Activated T-helper 2 cell treated with anti-CD3 and anti-CD28 coated beads, Interferon-gamma antibody, Interleukin-2, Interleukin-4, amounts not matched to agents 10 μg/mL and 5 μg/mL and 100 μg/mL, durations not matched to agents 14 hours and 24 hours and 36 hours (primary cell): ENCODE results near the gene FYB2. TPM values are rescaled to one million over a fixed set of nuclear protein-coding genes. Genes with fewer than 3 reads are reported as not detected.

Source experiments
- DNase-seq: peaks from one replicate; pipeline ENCODE4 v3.0.0; 2021; ENCODE audit warnings: low spot score
- H3K27ac Mint-ChIP-seq: one replicate; pipeline ENCODE4 v1.8.0; 2021; ENCODE audit warnings: mixed read lengths
- H3K27me3 Mint-ChIP-seq: one replicate; pipeline ENCODE4 v1.8.0; 2021; ENCODE audit warnings: low read depth, mixed read lengths
- H3K36me3 Mint-ChIP-seq: one replicate; pipeline ENCODE4 v1.8.0; 2021; ENCODE audit warnings: low read depth, mixed read lengths
- H3K4me1 Mint-ChIP-seq: one replicate; pipeline ENCODE4 v1.8.0; 2021; ENCODE audit warnings: low read depth, mixed read lengths
- H3K4me3 Mint-ChIP-seq: one replicate; pipeline ENCODE4 v1.8.0; 2021; ENCODE audit warnings: low read depth, mild to moderate bottlenecking, moderate library complexity, mixed read lengths
- H3K9me3 Mint-ChIP-seq: one replicate; pipeline ENCODE4 v1.8.0; 2021; ENCODE audit warnings: mixed read lengths
- intact Hi-C: fragments of 100-400 bp; cut with micrococcal nuclease; formaldehyde crosslinking; loops from one replicate; pipeline ENCODE4 v1.15.1; 2023
- total RNA-seq: library from RNA; stranded (reverse); gene quantifications from 2 replicates; pipeline ENCODE4 v1.2.3, GENCODE V29; 2022

Gene FYB2
- total RNA-seq, 1 donor from 2014 or later = not detected

DNA sequence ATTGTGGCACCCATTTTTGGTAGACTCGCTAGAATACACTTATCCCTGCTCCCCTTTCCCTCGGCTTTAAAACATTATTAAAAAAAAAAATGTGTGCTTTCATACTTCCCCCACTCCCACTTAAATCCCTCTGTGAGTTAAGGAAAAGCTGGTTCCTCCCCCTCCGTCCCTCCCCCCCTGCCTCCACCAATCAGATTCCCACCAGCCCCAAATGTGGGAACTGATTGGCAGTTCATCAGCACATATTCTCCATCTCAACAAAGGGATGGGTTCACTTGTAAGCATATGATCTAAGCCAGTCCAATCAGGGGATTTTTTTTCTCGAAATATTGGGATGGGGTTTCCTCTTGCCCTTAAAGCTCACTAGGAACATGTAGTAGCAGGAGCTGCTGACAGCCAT, 10.8 kb upstream of the FYB2 start:
- H3K9me3 Mint-ChIP-seq = no peaks in the 10 kb centered on the region
- no peaks in the 10 kb centered on the region for H3K27me3 Mint-ChIP-seq
- no peak overlapping the region for H3K27ac Mint-ChIP-seq
- no peak for DNase-seq
- intact Hi-C loops = loop anchor here (2.0 to 5.0 kb wide), 2 partner anchors 1217 to 1717 kb away; partner anchors contain the start of gene OMA1
- H3K4me1 Mint-ChIP-seq = no peaks in the 10 kb centered on the region
- no peak overlapping the region for H3K4me3 Mint-ChIP-seq
- no peaks in the 10 kb centered on the region for H3K36me3 Mint-ChIP-seq

DNA sequence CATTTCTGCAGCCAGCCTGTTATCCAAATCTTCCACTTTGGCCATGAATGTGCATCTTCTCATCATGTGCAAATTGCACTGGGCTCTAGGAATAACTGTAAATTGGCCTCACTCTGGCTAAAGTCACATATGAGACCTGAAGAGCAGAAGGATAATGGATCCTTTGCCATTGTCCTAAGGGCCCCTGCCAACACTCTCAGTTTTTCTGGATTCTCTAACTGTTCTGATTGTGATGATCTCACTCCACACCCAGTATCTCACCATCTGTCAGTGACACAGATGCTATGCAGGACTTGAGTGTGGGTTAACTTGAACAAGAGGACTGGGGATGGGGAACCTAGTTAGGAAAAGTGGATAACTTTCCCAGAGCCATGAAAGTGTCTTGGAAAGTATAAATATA, 8.5 kb upstream of the FYB2 start:
- Mint-ChIP-seq H3K27ac (no peak overlapping the region), H3K36me3 (no peaks in the 10 kb centered on the region), H3K9me3 (no peaks in the 10 kb centered on the region), H3K4me3 (no peak overlapping the region), H3K4me1 (no peaks in the 10 kb centered on the region), H3K27me3 (no peaks in the 10 kb centered on the region)
- intact Hi-C loops = no loop called here
- DNase-seq = no peak

DNA sequence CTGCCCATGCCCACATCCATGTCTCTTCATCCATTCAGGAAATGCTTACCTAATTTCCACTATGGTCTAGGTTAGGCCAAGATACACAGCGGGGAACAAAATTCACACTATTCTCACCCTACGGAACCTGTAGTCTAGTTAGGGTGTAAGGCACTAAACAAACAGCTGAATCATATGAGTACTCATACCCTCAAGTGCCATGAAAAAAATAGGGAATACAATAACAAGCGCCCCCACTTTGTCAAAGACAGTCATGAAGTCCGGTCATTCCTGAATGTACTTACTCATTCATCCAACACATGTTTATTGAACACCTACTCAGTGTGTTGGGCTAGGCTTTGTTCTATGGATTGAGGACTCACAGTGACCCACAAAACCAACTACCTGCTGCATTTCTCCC, 6.2 kb upstream of the FYB2 start:
- Mint-ChIP-seq H3K9me3 (no peaks in the 10 kb centered on the region), H3K4me1 (no peaks in the 10 kb centered on the region), H3K4me3 (no peak overlapping the region), H3K36me3 (no peaks in the 10 kb centered on the region), H3K27ac (no peak overlapping the region), H3K27me3 (no peaks in the 10 kb centered on the region)
- intact Hi-C loops = no loop called here
- no peak for DNase-seq

DNA sequence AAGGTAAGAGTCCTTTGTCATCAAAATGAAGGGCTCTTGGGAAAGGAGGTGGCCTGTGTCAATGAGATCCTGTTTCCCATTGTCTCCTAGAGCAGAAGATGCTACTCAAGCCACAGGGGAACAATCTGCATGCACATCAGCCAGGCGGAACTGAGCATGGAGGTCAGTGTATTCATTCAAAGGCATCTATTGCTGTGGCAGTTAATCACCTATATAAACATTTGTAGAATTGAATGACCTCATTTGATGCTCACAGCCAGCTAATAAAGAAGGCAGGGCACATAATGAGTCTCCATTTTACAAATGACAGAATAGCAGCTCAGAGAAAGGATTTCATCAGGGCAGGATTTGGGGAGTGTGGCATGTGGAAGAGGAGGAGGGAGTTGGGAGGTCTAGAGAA, 5.7 kb upstream of the FYB2 start:
- Mint-ChIP-seq H3K27me3 (no peaks in the 10 kb centered on the region), H3K9me3 (no peaks in the 10 kb centered on the region), H3K4me1 (no peaks in the 10 kb centered on the region), H3K36me3 (no peaks in the 10 kb centered on the region), H3K27ac (no peak overlapping the region), H3K4me3 (no peak overlapping the region)
- no peak for DNase-seq
- intact Hi-C loops = no loop called here

GRCh38 chr1:56824271-56824670, 5.1 kb upstream of the FYB2 start:
- no peaks in the 10 kb centered on the region for H3K27me3 Mint-ChIP-seq
- no peaks in the 10 kb centered on the region for H3K9me3 Mint-ChIP-seq
- no peak overlapping the region for H3K4me3 Mint-ChIP-seq
- H3K36me3 Mint-ChIP-seq = no peaks in the 10 kb centered on the region
- intact Hi-C loops = no loop called here
- H3K27ac Mint-ChIP-seq = no peak overlapping the region
- no peak for DNase-seq
- no peaks in the 10 kb centered on the region for H3K4me1 Mint-ChIP-seq

DNA sequence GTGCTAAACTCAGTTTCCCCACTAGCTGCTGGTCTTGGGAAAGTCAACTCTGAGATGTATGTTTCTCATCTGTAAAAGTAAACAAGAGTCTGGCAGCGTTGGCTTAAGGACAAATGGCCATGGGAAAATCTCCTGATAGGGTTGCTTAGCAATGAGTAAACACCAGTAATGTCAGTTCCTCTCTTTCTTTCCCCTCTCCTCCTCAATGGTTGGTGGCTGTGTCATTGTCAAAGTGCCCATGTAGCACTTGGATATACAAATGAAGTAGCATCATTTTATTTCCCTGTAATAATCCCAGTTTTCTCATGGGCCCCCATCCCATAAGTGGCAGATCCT, 2.2 kb upstream of the FYB2 start:
- H3K4me3 Mint-ChIP-seq = no peak overlapping the region
- H3K9me3 Mint-ChIP-seq = no peaks in the 10 kb centered on the region
- H3K27me3 Mint-ChIP-seq = no peaks in the 10 kb centered on the region
- no peak overlapping the region for H3K27ac Mint-ChIP-seq
- intact Hi-C loops = no loop called here
- H3K4me1 Mint-ChIP-seq = no peaks in the 10 kb centered on the region
- DNase-seq = no peak
- no peaks in the 10 kb centered on the region for H3K36me3 Mint-ChIP-seq

DNA sequence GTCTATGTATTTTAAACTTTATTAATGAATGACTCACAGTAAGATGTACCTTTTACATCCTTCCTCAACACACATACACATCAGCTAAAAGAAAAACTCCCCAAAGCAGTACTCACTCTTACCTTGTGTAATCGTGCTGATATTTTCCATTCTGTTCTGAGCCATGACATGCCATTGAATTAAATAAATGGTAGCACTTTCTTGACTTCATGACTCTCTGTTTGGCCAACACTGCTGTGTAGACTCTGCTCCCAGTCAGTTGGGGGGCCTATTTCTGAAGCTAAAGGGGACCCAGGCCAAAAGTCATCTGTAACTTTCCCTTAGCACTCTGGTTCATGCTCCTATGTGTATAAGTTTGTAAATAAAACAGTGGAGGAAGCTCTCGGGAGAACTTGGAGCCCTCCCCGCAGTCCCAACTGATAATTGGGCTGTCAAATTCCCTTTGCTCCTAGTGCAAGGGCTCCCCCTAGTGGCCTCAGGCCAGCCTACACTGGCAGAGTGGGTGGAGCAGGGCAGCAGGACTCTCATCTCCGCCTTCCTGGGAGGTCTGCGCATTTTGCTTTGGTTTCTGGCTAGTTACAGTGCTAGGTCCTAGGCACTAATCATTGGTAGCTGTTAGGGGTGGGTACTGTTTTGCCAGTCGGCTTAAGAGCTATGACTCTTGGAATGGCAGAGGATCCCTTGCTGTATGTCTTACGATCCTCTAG, 1.7 kb upstream of the FYB2 start:
- Mint-ChIP-seq H3K9me3 (no peaks in the 10 kb centered on the region), H3K27ac (no peak overlapping the region), H3K4me3 (no peak overlapping the region), H3K4me1 (no peaks in the 10 kb centered on the region), H3K27me3 (no peaks in the 10 kb centered on the region), H3K36me3 (no peaks in the 10 kb centered on the region)
- peak; percentile 50 for DNase-seq
- intact Hi-C loops = no loop called here

GRCh38 chr1:56817716-56818463, 1.3 kb downstream of the FYB2 start:
- Mint-ChIP-seq H3K27me3 (peaks cover 2% of the 10 kb centered on the region), H3K9me3 (no peaks in the 10 kb centered on the region), H3K4me3 (no peak overlapping the region), H3K36me3 (no peaks in the 10 kb centered on the region), H3K27ac (no peak overlapping the region), H3K4me1 (no peaks in the 10 kb centered on the region)
- DNase-seq = no peak
- intact Hi-C loops = no loop called here

- Mint-ChIP-seq H3K36me3 (no peaks in the 10 kb centered on the region), H3K4me3 (no peak overlapping the region), H3K27ac (no peak overlapping the region), H3K27me3 (peaks cover 3% of the 10 kb centered on the region), H3K4me1 (no peaks in the 10 kb centered on the region), H3K9me3 (no peaks in the 10 kb centered on the region)
- intact Hi-C loops = no loop called here
- no peak for DNase-seq
Measured at GRCh38 chr1:56816909-56817308, 2.3 kb downstream of the FYB2 start.

DNA sequence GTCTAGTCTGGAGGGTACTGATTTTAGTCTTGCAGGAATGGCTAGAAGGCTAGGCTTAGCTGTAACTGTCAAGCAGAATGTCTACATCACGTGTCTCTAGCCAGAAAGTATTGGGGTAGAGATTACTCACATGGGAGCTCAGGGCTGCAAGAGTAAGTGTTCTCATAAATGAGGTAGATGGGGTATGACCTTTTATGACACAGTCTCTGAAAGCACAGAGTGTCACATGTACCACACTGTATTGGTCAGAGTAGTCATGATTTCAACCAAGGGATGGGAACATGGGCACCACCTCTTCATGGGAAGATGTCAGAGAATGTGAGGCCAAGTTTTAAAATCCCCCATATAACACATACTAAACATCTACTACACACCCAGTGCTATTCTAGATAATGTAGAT, 2.9 kb downstream of the FYB2 start:
- no peaks in the 10 kb centered on the region for H3K9me3 Mint-ChIP-seq
- H3K36me3 Mint-ChIP-seq = no peaks in the 10 kb centered on the region
- peaks cover 3% of the 10 kb centered on the region for H3K27me3 Mint-ChIP-seq
- no peaks in the 10 kb centered on the region for H3K4me1 Mint-ChIP-seq
- no peak for DNase-seq
- intact Hi-C loops = no loop called here
- H3K4me3 Mint-ChIP-seq = no peak overlapping the region
- no peak overlapping the region for H3K27ac Mint-ChIP-seq

- no peak for DNase-seq
- Mint-ChIP-seq H3K9me3 (no peaks in the 10 kb centered on the region), H3K27ac (no peak overlapping the region), H3K36me3 (no peaks in the 10 kb centered on the region), H3K27me3 (peaks cover 3% of the 10 kb centered on the region), H3K4me3 (no peak overlapping the region), H3K4me1 (no peaks in the 10 kb centered on the region)
- intact Hi-C loops = no loop called here
Measured at GRCh38 chr1:56814205-56814604, 5.0 kb downstream of the FYB2 start.

GRCh38 chr1:56811331-56811730, 7.9 kb downstream of the FYB2 start:
- Mint-ChIP-seq H3K4me3 (no peak overlapping the region), H3K36me3 (no peaks in the 10 kb centered on the region), H3K9me3 (no peaks in the 10 kb centered on the region), H3K4me1 (no peaks in the 10 kb centered on the region), H3K27ac (no peak overlapping the region), H3K27me3 (peaks cover 5% of the 10 kb centered on the region)
- no peak for DNase-seq
- intact Hi-C loops = no loop called here

DNA sequence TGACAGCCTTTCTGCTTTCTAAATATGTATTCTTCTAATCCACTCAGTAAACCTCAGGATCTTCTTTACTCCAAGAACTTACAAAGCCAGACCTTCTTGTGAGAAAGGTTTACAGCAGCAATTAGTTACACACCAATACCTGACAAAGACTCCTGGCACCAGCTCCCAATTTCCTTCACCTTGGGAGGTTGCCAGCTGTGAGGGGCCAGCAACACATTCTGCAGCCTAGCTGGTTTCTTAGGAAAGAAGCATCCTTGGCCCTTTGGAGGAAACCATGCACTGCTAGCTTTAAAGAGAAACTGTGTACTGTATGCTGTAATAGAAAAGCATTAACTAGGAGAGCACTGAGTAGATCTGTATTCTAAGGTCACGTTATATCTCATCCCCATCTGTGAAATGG, 10.8 kb downstream of the FYB2 start:
- Mint-ChIP-seq H3K9me3 (no peaks in the 10 kb centered on the region), H3K27ac (no peak overlapping the region), H3K4me3 (no peak overlapping the region), H3K4me1 (no peaks in the 10 kb centered on the region), H3K36me3 (no peaks in the 10 kb centered on the region), H3K27me3 (peaks cover 5% of the 10 kb centered on the region)
- no peak for DNase-seq
- intact Hi-C loops = no loop called here
